GM12873 (cell line): ENCODE measurements around the gene MSH2.

Experiments
- CTCF ChIP-seq: IDR thresholded peaks from 2 replicates; pipeline ENCODE4 v1.5.1; 2012; ENCODE audit warnings: low read depth, mild to moderate bottlenecking, moderate library complexity, low read length, control low read depth; ENCODE audit not compliant: insufficient read depth; ENCODE audit errors: missing control alignments

Gene MSH2

DNA sequence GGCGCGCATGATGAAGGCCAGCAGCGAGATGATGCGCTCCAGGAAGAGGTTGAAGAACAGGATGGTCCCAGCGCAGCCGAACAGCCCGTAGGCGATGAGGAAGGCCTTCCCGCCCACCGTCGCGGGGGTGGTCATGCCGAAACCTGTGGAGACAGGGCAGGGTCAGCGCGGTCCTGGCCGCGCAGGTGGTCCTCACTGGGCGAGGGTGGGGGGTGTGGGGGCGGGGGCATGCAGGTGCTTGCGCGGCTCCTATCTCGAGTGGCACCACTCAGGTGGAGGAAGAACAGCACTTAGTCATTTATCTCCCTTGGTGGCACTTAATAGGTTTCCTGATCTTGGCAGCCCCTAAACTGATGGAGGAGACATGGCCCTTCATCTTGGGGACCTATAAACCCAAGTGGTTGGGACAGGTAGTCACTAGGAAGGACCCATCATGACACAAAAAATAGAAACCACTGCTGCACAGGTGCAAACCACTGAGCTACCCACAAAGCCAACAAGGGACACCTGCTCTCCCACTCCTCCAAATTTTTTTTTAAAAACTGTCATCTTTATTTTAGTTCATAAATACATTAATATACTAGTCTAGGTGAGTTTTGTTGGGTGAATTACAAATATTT, 118.8 kb downstream of the MSH2 start:
- no peak for TF ChIP-seq CTCF

GRCh38 chr2:47525167-47525566, 122.2 kb downstream of the MSH2 start:
- TF ChIP-seq CTCF, result no peak

GRCh38 chr2:47528455-47528854, 125.5 kb downstream of the MSH2 start:
- no peak for TF ChIP-seq CTCF

- no peak for TF ChIP-seq CTCF
Measured at GRCh38 chr2:47528874-47529273, 125.9 kb downstream of the MSH2 start.

DNA sequence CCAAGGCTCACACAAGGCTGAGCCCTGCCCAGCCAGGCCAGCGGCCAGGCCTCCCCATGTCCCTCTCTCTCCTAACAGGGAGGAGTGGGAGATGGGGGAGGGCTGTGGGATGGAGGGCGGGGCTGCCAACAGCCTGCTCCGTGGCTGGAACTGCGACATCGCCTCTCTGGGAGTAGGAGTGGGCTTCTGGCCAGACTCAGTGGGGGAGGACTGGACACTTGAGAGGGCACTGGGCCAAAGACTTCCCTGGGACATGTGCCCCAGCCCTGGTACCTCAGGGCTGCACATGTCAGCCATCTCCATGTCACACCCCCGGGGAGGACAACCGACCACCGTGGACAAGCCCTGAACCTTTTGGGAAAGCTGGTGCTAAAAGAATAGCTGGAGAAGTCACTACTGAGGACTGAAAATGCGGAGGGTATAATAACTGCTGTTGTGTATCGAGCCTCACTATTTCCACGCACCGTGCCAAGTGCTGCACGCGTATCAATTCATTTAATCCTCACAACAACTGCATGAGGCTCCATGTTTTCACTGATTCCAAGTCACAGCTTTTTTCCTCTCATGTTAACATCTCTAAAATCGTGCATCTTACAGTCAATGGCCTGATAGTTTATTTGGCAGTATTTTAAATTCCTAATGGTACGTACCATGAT, 127.3 kb downstream of the MSH2 start:
- TF ChIP-seq CTCF, result no peak

DNA sequence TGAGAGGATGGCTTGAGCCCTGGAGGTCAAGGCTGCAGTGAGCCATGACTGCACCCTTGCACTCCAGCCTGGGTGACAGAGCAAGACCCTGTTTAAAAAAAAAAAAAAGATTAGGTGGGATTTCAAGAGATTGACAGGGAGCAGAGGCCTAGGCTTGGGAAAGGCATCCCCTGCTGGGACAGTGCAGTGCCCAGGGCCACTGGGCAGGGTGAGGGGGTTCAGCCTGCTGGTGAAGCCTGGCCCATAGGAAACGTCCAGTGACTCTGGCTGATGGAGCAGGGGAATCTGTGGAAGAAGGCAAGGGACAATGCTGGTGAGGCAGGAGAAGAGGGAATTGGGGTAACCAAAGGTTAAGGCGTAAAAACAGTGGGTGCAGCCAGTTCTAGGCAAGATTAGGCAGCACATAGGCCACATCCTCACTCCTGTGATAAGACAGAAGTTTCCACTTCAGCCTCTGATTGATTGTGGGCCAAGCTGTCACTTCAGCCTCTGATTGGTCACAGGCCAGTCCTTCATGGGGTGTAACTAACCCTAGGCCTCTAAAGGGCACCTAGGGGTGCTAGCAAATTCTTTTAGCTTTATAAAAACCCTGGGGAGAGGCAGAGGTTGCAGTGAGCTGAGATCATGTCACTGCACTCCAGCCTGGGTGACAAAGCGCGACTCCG, 128.6 kb downstream of the MSH2 start:
- TF ChIP-seq CTCF, result no peak
